ENCODE data around the gene TCERG1L.

TCERG1L gene

DNA sequence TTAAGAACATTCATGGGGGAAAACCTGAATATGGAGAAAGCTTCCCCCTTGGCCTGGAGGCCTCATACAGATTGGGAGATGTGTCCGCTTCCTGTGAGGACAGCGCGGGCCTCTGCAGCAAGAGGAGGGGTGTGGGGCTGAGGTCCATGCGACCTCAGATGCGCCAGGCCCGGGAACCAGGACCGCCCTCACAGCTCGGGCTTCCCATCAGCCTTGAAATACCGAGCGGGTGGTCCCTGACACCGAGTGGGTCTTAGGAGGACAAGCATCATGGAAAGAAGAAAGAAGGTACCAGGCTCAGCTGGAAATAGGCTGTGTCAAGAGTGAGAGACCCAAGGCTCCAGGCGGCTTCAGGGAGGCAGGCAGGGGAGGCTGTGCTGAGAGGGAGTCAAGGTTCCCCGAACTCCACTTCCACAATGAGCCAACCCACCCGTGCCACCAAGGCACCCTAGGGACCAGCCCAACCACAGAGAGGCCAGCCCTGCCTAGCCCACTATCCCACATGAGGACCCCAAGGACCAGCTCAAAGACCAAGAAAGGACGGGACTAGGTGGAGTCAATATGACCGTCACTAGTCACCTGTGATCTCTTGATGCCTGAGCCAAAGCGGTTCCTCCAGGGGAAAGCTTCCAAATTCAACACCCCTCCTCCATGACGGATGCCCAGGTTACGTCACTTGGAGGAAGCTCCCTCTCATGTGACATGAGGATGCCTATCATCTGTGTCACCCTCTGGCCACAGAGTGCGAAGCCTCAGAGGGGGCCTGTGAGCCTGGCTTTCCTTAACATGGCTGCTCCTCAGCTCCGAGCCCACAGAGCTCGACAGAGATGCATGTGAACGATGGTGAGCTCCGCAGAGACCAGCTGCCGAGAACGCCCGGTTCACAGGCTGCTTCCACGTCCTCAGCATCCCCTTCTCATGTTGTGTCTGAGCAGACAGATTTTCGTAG lies 103.7 kb downstream of the TCERG1L start:
- Histone ChIP-seq H3K9ac (ENCODE audit: low read length) (no peak overlapping the region), H3K79me2 (ENCODE audit: insufficient read depth, low read length) (no peaks in the 10 kb centered on the region), H2AFZ (ENCODE audit: low read depth, low read length, severe bottlenecking) (no peak overlapping the region), H3F3A (ENCODE audit: insufficient read depth) (no peaks in the 10 kb centered on the region), H4K20me1 (ENCODE audit: low read depth, low read length) (no peaks in the 10 kb centered on the region), H3K36me3 (ENCODE audit: low read length) (no peaks in the 10 kb centered on the region), H3K4me2 (ENCODE audit: low read depth, low read length, poor library complexity, severe bottlenecking) (no peak overlapping the region), H3K27ac (ENCODE audit: low read depth, low read length) (no peak overlapping the region), H3K4me3 (ENCODE audit: insufficient read depth, low read length, poor library complexity, severe bottlenecking) (no peak overlapping the region), H3K9me3 (ENCODE audit: insufficient read depth, low read length) (no peaks in the 10 kb centered on the region), H3K27me3 (ENCODE audit: low read length) (no peaks in the 10 kb centered on the region), H3K9me2 (replicated peaks; ENCODE audit: insufficient read depth, low read length) (no peaks in the 10 kb centered on the region)
- TF ChIP-seq EZH2phosphoT487 (conservative IDR thresholded peaks at IDR 0.05; ENCODE audit: low read length) = no peak
- TF ChIP-seq, protein P1, sequence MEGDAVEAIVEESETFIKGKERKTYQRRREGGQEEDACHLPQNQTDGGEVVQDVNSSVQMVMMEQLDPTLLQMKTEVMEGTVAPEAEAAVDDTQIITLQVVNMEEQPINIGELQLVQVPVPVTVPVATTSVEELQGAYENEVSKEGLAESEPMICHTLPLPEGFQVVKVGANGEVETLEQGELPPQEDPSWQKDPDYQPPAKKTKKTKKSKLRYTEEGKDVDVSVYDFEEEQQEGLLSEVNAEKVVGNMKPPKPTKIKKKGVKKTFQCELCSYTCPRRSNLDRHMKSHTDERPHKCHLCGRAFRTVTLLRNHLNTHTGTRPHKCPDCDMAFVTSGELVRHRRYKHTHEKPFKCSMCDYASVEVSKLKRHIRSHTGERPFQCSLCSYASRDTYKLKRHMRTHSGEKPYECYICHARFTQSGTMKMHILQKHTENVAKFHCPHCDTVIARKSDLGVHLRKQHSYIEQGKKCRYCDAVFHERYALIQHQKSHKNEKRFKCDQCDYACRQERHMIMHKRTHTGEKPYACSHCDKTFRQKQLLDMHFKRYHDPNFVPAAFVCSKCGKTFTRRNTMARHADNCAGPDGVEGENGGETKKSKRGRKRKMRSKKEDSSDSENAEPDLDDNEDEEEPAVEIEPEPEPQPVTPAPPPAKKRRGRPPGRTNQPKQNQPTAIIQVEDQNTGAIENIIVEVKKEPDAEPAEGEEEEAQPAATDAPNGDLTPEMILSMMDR (IDR thresholded peaks at IDR 0.05; ENCODE audit: insufficient read depth, low read length, poor library complexity, severe bottlenecking) = no peak

DNA sequence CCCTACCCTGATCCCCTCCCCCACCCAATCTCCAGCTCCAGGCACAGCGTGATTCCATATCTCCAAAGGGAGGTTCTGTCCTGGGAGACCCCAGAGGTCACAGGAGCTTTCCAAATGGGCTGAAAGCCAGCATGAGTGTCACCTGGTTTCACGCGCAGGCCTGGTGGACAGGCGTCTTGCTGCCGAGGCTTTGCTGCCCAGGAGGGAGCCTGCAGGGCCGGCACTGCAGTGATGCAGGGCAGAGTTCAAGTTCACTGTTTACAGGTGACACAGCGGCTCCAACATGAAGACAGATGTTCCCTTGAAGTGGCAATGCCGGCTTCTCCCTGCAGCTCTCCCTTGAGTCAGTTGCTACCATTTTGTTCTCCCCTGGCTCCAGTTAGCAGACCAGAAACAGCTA lies 104.3 kb downstream of the TCERG1L start:
- no peak overlapping the region for H3K4me3 ChIP-seq (ENCODE audit: insufficient read depth, low read length, poor library complexity, severe bottlenecking)
- no peaks in the 10 kb centered on the region for H3K27me3 ChIP-seq (ENCODE audit: low read length)
- H3K36me3 ChIP-seq (ENCODE audit: low read length) = no peaks in the 10 kb centered on the region
- no peaks in the 10 kb centered on the region for H3K79me2 ChIP-seq (ENCODE audit: insufficient read depth, low read length)
- H3F3A ChIP-seq (ENCODE audit: insufficient read depth) = no peaks in the 10 kb centered on the region
- H3K9me3 ChIP-seq (ENCODE audit: insufficient read depth, low read length) = no peaks in the 10 kb centered on the region
- H2AFZ ChIP-seq (ENCODE audit: low read depth, low read length, severe bottlenecking) = no peak overlapping the region
- H4K20me1 ChIP-seq (ENCODE audit: low read depth, low read length) = no peaks in the 10 kb centered on the region
- H3K27ac ChIP-seq (ENCODE audit: low read depth, low read length) = no peak overlapping the region
- no peak overlapping the region for H3K4me2 ChIP-seq (ENCODE audit: low read depth, low read length, poor library complexity, severe bottlenecking)
- H3K9me2 ChIP-seq (replicated peaks; ENCODE audit: insufficient read depth, low read length) = no peaks in the 10 kb centered on the region
- no peak overlapping the region for H3K9ac ChIP-seq (ENCODE audit: low read length)
- TF ChIP-seq EZH2phosphoT487 (conservative IDR thresholded peaks at IDR 0.05; ENCODE audit: low read length) = no peak
- TF ChIP-seq, protein P1 (IDR thresholded peaks at IDR 0.05; ENCODE audit: insufficient read depth, low read length, poor library complexity, severe bottlenecking) = no peak

GRCh38 chr10:131206111-131206995 lies 105.2 kb downstream of the TCERG1L start:
- Histone ChIP-seq H3K79me2 (ENCODE audit: insufficient read depth, low read length) (no peaks in the 10 kb centered on the region), H3K9me3 (ENCODE audit: insufficient read depth, low read length) (no peaks in the 10 kb centered on the region), H3K27me3 (ENCODE audit: low read length) (no peaks in the 10 kb centered on the region), H3K4me3 (ENCODE audit: insufficient read depth, low read length, poor library complexity, severe bottlenecking) (no peak overlapping the region), H3K9ac (ENCODE audit: low read length) (no peak overlapping the region), H3K27ac (ENCODE audit: low read depth, low read length) (no peak overlapping the region), H3K36me3 (ENCODE audit: low read length) (no peaks in the 10 kb centered on the region), H2AFZ (ENCODE audit: low read depth, low read length, severe bottlenecking) (no peak overlapping the region), H3K9me2 (replicated peaks; ENCODE audit: insufficient read depth, low read length) (no peaks in the 10 kb centered on the region), H3K4me2 (ENCODE audit: low read depth, low read length, poor library complexity, severe bottlenecking) (no peak overlapping the region), H3F3A (ENCODE audit: insufficient read depth) (no peaks in the 10 kb centered on the region), H4K20me1 (ENCODE audit: low read depth, low read length) (no peaks in the 10 kb centered on the region)
- TF ChIP-seq, protein P1 (IDR thresholded peaks at IDR 0.05; ENCODE audit: insufficient read depth, low read length, poor library complexity, severe bottlenecking) = no peak
- TF ChIP-seq EZH2phosphoT487 (conservative IDR thresholded peaks at IDR 0.05; ENCODE audit: low read length) = no peak

All from SU-DHL-6 (cell line).